GM12864 (cell line): ENCODE measurements around the gene PHC3.

Experiments used
- DNase-seq: peaks from one replicate; pipeline ENCODE4 v3.0.0-alpha.2; 2011; ENCODE audit warnings: low read depth
- H3K4me3 ChIP-seq: 2 replicates; pipeline ENCODE4 v1.5.1; 2011; ENCODE audit warnings: mild to moderate bottlenecking, low read depth, low read length, control low read depth
- TF ChIP-seq, protein P1 (sequence below): IDR thresholded peaks from 2 replicates; pipeline ENCODE4 v1.5.1; 2011; ENCODE audit warnings: low read depth, mild to moderate bottlenecking, moderate library complexity, low read length, control low read depth, inconsistent platforms; ENCODE audit errors: missing control alignments

PHC3 gene

DNA sequence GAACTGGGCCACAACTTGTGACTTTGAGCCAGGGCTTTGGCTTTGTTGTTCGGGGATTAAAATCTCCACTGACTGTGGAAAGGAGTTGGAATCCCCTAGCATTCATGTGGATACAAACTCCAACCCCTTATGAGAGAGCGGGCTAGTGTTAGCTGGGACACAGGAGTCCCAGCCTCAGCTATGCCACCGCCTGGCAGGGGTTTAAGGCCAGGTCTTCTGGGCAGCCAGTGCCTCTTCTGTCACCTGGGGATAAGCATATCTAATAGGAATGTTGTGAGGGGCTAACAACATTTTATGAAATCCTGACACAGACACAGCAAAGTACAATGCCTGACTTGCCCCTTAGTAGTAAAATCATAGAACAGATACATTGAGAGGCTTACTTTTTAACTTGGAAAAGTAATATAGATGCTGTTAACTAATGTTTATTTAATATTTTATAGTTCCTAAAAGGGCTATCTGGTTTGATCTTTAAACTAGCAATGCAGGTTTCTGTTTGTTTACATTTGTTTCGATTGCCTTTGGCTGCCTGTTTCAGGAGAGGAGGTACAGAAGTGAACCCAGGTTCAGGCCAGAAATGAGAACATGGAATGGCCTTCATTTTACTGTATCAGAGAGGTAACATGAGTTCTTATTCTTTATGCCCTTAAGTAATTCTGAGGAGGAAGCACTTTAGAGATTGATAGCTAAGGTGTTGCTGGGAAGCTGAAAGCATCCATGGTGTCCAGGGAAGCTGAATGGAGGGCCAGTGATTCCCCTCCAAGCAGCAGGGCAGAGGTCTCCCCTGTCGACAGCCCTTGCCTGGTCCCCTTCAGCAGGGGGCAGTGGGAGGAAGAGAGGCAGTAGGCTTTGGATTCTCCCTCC is 135.0 kb downstream of the PHC3 start:
- H3K4me3 ChIP-seq: peak overlapping the region; percentile 46
- TF ChIP-seq, protein P1, sequence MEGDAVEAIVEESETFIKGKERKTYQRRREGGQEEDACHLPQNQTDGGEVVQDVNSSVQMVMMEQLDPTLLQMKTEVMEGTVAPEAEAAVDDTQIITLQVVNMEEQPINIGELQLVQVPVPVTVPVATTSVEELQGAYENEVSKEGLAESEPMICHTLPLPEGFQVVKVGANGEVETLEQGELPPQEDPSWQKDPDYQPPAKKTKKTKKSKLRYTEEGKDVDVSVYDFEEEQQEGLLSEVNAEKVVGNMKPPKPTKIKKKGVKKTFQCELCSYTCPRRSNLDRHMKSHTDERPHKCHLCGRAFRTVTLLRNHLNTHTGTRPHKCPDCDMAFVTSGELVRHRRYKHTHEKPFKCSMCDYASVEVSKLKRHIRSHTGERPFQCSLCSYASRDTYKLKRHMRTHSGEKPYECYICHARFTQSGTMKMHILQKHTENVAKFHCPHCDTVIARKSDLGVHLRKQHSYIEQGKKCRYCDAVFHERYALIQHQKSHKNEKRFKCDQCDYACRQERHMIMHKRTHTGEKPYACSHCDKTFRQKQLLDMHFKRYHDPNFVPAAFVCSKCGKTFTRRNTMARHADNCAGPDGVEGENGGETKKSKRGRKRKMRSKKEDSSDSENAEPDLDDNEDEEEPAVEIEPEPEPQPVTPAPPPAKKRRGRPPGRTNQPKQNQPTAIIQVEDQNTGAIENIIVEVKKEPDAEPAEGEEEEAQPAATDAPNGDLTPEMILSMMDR: no peak
- DNase-seq: no peak

DNA sequence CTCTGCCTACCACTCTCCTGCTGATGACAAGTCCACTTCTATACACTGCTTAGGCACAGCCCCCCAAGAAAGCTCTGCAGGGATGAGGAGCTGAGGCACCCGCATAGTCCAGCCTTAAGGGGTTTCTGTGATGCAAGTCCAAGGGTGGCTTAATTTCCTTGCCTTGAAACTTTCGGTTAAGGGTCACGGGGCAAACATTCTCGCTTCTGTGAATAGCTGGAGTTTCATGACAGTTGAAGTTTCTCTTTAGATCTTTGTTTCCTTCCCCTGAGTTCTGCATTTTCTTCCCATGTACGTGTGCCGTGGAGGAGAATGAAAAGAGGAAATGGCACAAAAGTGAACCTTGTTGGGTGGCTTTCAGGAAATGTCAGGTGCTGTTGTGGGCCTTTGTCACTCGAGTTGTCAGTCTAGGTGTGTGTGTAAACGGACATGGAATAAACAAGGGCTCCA is 136.7 kb downstream of the PHC3 start:
- peak overlapping the region; percentile 41 for H3K4me3 ChIP-seq
- TF ChIP-seq, protein P1: no peak
- DNase-seq: peak; percentile 97

DNA sequence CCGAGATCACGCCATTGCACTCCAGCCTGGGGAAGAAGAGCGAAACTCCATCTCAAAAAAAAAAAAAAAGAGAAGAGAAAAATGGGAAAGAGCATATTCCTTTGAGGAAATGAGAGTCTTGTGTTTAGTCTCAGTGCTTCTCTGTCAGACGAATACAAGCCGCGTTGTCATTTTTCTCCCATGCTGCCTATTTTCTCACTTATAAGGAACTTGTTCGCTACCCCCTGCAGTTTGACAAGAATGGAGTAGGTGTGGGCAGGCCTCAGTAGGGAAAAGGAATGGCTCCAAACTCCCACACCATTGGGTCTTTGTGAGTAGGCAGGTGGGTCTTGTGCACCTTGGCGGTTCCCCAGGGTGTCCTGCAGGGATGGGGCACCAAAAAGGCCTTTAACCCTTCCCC is 137.3 kb downstream of the PHC3 start:
- TF ChIP-seq, protein P1: no peak
- DNase-seq: no peak
- H3K4me3 ChIP-seq: peak overlapping the region; percentile 41

DNA sequence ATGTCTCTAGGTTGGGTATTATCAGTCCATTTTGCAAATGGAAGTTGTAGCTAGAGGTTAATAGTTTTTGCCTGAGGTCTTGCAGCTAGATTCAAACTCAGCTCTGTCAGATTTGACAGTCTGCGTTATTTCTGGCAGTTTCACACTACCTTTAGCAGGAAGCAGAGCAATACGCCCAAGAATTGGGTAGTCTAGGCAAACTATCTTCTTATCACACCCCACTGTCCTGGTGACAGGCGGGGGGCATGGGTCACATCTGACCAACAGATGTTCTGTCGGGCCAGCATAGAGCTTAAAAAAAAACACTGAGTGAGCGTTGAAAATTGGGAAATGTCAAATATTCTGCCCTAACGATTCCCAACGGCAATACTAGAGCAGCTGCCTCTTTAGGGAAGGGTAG is 138.0 kb downstream of the PHC3 start:
- TF ChIP-seq, protein P1: no peak
- peak overlapping the region; percentile 40 for H3K4me3 ChIP-seq
- DNase-seq: no peak

DNA sequence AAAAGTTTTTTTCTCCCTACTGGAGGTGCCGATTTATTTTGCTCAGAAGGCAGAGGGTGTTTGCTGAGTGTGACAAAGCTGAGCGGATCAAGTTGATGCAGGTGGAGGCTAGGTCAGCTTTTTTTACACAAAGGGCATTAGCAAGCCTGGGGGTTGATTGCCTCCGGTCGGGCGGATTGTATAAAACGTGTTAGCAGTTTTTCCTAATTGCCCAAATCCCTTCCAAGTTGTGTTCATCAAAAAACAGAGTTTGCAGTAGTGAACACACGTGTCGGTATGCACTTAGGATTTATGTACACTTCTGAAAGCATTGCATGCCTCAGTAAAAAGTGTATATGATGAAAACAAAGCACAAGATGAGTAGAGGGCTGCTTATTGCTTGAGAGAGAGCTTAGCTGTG is 141.1 kb downstream of the PHC3 start:
- peak overlapping the region; percentile 99 for H3K4me3 ChIP-seq
- DNase-seq: no peak
- TF ChIP-seq, protein P1: no peak

DNA sequence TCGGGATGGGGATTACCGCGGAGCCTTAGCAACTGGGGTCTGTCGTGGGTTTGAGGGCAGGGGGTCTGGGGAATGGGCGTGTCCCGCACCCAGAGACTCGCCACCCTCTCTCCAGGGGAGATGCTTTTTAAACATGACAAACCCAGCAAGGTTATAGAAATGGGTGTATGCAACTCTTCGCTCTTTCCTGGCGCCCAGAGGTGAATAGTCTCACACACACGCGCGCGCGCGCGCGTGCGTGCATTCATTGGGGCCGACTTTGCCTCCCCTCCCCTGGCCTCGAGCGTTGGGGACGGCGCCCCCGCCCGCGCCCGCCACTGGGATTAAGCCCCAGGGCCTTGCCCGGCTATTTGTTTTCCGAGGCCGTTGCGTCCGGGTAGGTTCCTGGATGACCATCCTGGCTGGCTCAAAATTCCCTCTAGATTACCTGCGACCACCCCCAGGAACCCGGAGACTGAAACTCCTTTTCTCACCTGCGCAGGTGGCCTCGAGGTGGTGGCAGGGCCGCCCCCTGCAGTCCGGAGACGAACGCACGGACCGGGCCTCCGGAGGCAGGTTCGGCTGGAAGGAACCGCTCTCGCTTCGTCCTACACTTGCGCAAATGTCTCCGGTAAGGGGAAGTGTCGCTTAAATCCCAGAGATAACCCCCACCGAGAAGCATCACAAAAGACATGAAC is 143.0 kb downstream of the PHC3 start:
- DNase-seq: no peak
- peak overlapping the region; percentile 99 for H3K4me3 ChIP-seq
- TF ChIP-seq, protein P1: peak; percentile 37
